ENCODE results near the gene TRIM28.
A peak's percentile ranks its signal among the peaks of the same experiment; 100 is the strongest.

TRIM28 gene

DNA sequence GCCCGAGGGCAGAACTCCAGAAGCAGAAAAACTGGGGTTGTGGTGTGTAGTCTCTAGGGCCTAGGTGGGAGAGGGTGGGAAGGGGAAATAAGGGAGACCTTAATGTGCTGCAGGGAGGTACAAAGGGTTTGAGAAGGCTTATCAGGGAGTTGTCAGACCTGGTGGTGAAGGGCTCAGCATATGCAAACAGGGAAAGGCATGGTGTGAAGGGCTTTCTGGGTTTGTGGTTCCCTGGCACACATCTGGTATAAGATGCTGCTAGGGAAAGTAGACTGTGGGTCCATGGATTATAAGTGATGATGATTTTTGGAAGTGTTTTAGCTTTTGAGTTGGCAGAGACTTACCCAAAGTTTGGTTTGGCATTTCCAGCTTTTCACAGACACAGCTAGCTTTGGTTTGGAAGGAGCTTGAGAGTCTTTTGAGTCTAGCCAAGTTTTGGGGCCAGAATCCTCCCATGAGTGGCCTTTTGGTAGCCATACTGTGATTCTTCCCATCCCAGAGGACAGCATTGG lies 2.2 kb downstream of the TRIM28 start:
- TF ChIP-seq, protein P1, sequence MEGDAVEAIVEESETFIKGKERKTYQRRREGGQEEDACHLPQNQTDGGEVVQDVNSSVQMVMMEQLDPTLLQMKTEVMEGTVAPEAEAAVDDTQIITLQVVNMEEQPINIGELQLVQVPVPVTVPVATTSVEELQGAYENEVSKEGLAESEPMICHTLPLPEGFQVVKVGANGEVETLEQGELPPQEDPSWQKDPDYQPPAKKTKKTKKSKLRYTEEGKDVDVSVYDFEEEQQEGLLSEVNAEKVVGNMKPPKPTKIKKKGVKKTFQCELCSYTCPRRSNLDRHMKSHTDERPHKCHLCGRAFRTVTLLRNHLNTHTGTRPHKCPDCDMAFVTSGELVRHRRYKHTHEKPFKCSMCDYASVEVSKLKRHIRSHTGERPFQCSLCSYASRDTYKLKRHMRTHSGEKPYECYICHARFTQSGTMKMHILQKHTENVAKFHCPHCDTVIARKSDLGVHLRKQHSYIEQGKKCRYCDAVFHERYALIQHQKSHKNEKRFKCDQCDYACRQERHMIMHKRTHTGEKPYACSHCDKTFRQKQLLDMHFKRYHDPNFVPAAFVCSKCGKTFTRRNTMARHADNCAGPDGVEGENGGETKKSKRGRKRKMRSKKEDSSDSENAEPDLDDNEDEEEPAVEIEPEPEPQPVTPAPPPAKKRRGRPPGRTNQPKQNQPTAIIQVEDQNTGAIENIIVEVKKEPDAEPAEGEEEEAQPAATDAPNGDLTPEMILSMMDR (IDR thresholded peaks at IDR 0.05; ENCODE audit: low read depth, low read length) = no peak
- peak overlapping the region; percentile 91 for H3K4me3 ChIP-seq (ENCODE audit: low read depth, low read length)
- DNase-seq (ENCODE audit: low read depth, low spot score) = no peak
- in situ Hi-C loops (cut with HindIII; ENCODE audit: low sequenced_read_pairs) = no loop called here

GRCh38 chr19:58547323-58548312 lies 3.8 kb downstream of the TRIM28 start:
- TF ChIP-seq, protein P1 (IDR thresholded peaks at IDR 0.05; ENCODE audit: low read depth, low read length) = no peak
- no peak overlapping the region for H3K4me3 ChIP-seq (ENCODE audit: low read depth, low read length)
- DNase-seq (ENCODE audit: low read depth, low spot score) = no peak
- in situ Hi-C loops (cut with HindIII; ENCODE audit: low sequenced_read_pairs) = no loop called here

- DNase-seq (ENCODE audit: low read depth, low spot score) = no peak
- no peak overlapping the region for H3K4me3 ChIP-seq (ENCODE audit: low read depth, low read length)
- TF ChIP-seq, protein P1 (IDR thresholded peaks at IDR 0.05; ENCODE audit: low read depth, low read length) = no peak
- in situ Hi-C loops (cut with HindIII; ENCODE audit: low sequenced_read_pairs) = no loop called here
Observed at GRCh38 chr19:58548859-58549663, 5.2 kb downstream of the TRIM28 start.

- no peak for DNase-seq (ENCODE audit: low read depth, low spot score)
- TF ChIP-seq, protein P1 (IDR thresholded peaks at IDR 0.05; ENCODE audit: low read depth, low read length) = no peak
- in situ Hi-C loops (cut with HindIII; ENCODE audit: low sequenced_read_pairs) = no loop called here
- no peak overlapping the region for H3K4me3 ChIP-seq (ENCODE audit: low read depth, low read length)
Observed at GRCh38 chr19:58549664-58550361, 5.9 kb downstream of the TRIM28 start.

DNA sequence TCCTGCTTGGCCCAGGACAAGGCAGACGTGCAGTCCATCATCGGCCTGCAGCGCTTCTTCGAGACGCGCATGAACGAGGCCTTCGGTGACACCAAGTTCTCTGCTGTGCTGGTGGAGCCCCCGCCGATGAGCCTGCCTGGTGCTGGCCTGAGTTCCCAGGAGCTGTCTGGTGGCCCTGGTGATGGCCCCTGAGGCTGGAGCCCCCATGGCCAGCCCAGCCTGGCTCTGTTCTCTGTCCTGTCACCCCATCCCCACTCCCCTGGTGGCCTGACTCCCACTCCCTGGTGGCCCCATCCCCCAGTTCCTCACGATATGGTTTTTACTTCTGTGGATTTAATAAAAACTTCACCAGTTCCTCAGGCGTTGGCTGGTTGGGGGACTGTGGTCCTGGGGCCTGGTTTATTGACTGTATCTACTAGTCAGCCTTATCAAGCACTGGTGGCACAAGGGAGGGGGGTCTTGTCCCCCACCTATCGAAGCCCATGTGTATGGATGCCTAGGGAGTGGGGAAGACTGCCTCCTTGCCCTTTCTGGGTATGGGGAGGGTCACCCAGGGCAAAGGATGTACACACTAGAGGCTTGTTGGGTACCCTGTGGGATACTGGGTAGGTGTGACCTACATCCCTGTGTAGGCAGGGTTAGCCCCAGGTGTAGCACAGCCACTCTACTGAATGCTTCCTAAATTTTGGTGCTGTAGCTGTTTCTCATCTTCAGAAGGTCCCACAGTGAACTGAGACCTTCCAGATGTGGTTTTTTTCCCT lies 6.7 kb downstream of the TRIM28 start:
- TF ChIP-seq, protein P1 (IDR thresholded peaks at IDR 0.05; ENCODE audit: low read depth, low read length) = no peak
- H3K4me3 ChIP-seq (ENCODE audit: low read depth, low read length) = no peak overlapping the region
- no peak for DNase-seq (ENCODE audit: low read depth, low spot score)
- in situ Hi-C loops (cut with HindIII; ENCODE audit: low sequenced_read_pairs) = no loop called here
